Activated CD8-positive, alpha-beta T cell treated with anti-CD3 and anti-CD28 coated beads for 36 hours (primary cell): ENCODE data around the gene IDUA. TPM values are rescaled to one million over a fixed set of nuclear protein-coding genes. Genes with fewer than 3 reads are reported as not detected.

Experiments
- ATAC-seq: fragments of 200-7000 bp; cut with Tn5 transposase; one replicate; pipeline ENCODE4 v1.10.0; 2021; ENCODE audit warnings: mild to moderate bottlenecking, moderate library complexity
- CTCF ChIA-PET: fragments of 350-600 bp; sonication (Branson Sonifier 250); formaldehyde crosslinking; loops from one replicate; lab custom pipeline; 2021; ENCODE audit warnings: antibody characterized with exemption; lab: Charles Lee
- POLR2A ChIA-PET: fragments of 350-600 bp; sonication (Branson Sonifier 250); formaldehyde crosslinking; loops from one replicate; lab custom pipeline; 2021; ENCODE audit warnings: antibody characterized with exemption; lab: Charles Lee
- DNase-seq: peaks from one replicate; pipeline ENCODE4 v3.0.0-alpha.2; 2020
- H3K27ac Mint-ChIP-seq: one replicate; pipeline ENCODE4 v1.8.0; 2021; ENCODE audit warnings: mild to moderate bottlenecking, mixed read lengths
- H3K27me3 Mint-ChIP-seq: one replicate; pipeline ENCODE4 v1.8.0; 2021; ENCODE audit warnings: mixed read lengths
- H3K36me3 Mint-ChIP-seq: one replicate; pipeline ENCODE4 v1.8.0; 2021; ENCODE audit warnings: low read depth, mixed read lengths
- H3K4me1 Mint-ChIP-seq: one replicate; pipeline ENCODE4 v1.8.0; 2021; ENCODE audit warnings: low read depth, mixed read lengths
- H3K4me3 Mint-ChIP-seq: one replicate; pipeline ENCODE4 v1.8.0; 2021; ENCODE audit warnings: mild to moderate bottlenecking, moderate library complexity, mixed read lengths
- H3K9me3 Mint-ChIP-seq: one replicate; pipeline ENCODE4 v1.8.0; 2021; ENCODE audit warnings: mixed read lengths
- intact Hi-C: fragments of 100-400 bp; cut with micrococcal nuclease; formaldehyde crosslinking; loops from one replicate; pipeline ENCODE4 v1.10.0; 2022
- total RNA-seq, 2 experiments: library from RNA; stranded (reverse); gene quantifications; one replicate each; pipeline ENCODE4 v1.2.3, GENCODE V29; 2021
- TF ChIP-seq, protein P1 (sequence below): fragments of 200-600 bp; IDR thresholded peaks from one replicate; pipeline ENCODE4 v1.8.0; 2022; ENCODE audit warnings: antibody characterized with exemption, mild to moderate bottlenecking

The IDUA gene
- total RNA-seq, 2 experiments from 2014 or later = 4.8 to 5.4 TPM

DNA sequence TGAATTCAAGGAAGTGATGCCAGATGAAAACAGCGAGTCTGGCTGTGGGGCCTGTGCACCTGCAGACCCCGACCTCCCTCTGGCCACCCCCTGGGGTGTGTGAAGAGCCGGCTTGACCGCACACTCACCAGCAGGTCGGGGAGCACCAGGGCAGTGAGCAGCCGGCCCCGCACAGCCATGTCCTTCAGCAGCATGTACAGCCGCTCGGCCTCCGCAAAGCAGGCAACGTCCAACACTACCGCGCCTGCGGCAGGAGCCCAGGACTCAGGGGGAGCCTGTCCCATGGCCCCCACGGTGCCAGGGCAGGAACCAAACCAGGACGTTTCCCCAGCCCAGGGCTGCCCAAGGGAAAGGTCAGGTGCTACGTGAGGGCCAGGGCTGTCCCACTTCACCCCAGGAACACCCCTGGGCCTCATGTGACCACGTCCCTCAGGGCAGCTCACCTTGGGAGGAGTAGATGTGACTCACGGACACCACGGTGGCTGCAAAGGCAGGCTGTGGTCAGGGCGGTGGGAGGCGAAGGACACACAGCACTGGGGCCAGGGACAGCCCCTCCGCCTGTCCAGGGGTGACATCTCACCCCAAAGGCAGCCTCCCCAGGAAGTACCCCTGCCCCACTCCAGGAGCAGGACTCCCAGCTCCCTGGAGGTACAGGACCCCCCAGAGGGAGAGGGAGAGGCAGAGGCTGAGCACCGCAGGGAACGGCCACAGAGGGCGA lies 21.6 kb upstream of the IDUA start:
- Mint-ChIP-seq H3K27me3 (no peaks in the 10 kb centered on the region), H3K4me3 (no peak overlapping the region), H3K4me1 (peaks cover under 1% of the 10 kb centered on the region), H3K36me3 (no peaks in the 10 kb centered on the region), H3K27ac (no peak overlapping the region), H3K9me3 (no peaks in the 10 kb centered on the region)
- CTCF ChIA-PET = no interaction called here
- intact Hi-C loops = no loop called here
- POLR2A ChIA-PET = no interaction called here
- no peak for ATAC-seq
- TF ChIP-seq, protein P1, sequence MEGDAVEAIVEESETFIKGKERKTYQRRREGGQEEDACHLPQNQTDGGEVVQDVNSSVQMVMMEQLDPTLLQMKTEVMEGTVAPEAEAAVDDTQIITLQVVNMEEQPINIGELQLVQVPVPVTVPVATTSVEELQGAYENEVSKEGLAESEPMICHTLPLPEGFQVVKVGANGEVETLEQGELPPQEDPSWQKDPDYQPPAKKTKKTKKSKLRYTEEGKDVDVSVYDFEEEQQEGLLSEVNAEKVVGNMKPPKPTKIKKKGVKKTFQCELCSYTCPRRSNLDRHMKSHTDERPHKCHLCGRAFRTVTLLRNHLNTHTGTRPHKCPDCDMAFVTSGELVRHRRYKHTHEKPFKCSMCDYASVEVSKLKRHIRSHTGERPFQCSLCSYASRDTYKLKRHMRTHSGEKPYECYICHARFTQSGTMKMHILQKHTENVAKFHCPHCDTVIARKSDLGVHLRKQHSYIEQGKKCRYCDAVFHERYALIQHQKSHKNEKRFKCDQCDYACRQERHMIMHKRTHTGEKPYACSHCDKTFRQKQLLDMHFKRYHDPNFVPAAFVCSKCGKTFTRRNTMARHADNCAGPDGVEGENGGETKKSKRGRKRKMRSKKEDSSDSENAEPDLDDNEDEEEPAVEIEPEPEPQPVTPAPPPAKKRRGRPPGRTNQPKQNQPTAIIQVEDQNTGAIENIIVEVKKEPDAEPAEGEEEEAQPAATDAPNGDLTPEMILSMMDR = no peak
- no peak for DNase-seq

DNA sequence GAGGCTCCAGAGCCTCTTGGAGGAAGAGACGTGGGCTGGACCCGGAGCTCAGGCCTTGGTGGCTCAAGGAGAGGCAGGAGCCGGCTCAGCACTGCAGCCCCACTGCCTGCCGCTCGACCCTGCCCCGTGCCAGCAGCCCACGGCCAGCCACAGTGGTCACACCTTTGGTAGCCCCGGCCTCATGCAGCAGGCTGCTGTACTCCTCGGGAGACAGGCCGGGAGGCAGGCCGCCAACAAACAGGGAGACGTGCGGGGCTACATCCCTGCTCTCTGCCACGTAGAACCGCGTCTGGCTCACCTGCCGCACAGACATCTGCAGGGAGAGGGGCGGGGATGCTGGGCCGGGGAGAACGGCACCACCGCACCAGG lies 21.1 kb upstream of the IDUA start:
- intact Hi-C loops = no loop called here
- ChIA-PET CTCF (no interaction called here), POLR2A (no interaction called here)
- no peak for DNase-seq
- Mint-ChIP-seq H3K27ac (no peak overlapping the region), H3K36me3 (no peaks in the 10 kb centered on the region), H3K9me3 (no peaks in the 10 kb centered on the region), H3K4me3 (no peak overlapping the region), H3K4me1 (peaks cover 6% of the 10 kb centered on the region), H3K27me3 (no peaks in the 10 kb centered on the region)
- no peak for ATAC-seq
- TF ChIP-seq, protein P1 = no peak

DNA sequence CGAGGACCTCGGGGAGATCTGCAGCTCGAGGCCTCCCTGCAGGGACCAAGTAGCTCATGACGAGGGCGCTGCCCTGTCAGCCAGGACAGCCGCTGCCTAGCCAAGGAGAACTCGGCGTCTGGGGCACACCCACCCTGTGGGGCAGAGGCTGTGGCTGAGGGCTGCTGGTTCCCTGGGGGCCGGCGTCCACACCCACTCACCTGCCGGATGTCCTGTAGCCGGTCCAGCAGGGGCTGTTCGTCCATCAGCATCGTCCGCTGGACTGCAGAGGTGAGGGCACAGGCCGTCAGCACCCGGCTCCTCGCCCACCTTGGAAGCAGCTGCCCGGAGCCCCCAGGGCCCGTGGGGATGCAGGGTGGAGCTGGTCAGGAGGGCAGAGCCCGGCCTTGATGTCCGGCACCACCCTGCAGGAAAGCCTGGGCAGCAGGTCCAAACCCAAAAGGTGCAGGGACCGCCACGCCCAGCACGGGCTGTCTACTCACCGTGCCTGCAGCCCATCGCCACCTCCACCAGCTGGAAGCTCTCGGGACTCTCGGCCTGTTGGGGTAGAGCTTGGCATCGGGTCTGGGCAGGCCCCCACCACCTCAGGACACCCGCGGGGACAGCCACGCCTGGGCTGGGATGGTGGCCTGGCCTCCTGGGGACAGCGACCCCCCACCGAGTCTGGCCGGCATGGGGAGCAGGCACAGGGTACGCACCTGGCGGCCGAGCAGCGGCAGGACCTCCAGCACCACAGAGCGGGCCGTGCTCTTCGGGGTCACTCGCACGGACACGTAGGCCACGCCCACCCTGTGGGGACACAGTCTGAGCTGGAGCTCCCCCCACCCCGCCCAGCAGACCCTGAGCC lies 20.4 kb upstream of the IDUA start:
- H3K4me3 Mint-ChIP-seq = no peak overlapping the region
- ChIA-PET CTCF (no interaction called here), POLR2A (no interaction called here)
- ATAC-seq (no peak), DNase-seq (no peak)
- no peaks in the 10 kb centered on the region for H3K27me3 Mint-ChIP-seq
- no peaks in the 10 kb centered on the region for H3K9me3 Mint-ChIP-seq
- TF ChIP-seq, protein P1 = no peak
- H3K36me3 Mint-ChIP-seq = no peaks in the 10 kb centered on the region
- intact Hi-C loops = no loop called here
- peaks cover 10% of the 10 kb centered on the region for H3K4me1 Mint-ChIP-seq
- no peak overlapping the region for H3K27ac Mint-ChIP-seq

GRCh38 chr4:967113-968104 lies 19.4 kb upstream of the IDUA start:
- H3K4me1 Mint-ChIP-seq = peaks cover 13% of the 10 kb centered on the region
- no peak for DNase-seq
- ChIA-PET CTCF (no interaction called here), POLR2A (no interaction called here)
- no peaks in the 10 kb centered on the region for H3K27me3 Mint-ChIP-seq
- TF ChIP-seq, protein P1 = no peak
- H3K36me3 Mint-ChIP-seq = no peaks in the 10 kb centered on the region
- no peak overlapping the region for H3K4me3 Mint-ChIP-seq
- no peak for ATAC-seq
- intact Hi-C loops = no loop called here
- no peak overlapping the region for H3K27ac Mint-ChIP-seq
- no peaks in the 10 kb centered on the region for H3K9me3 Mint-ChIP-seq
